GM18519 (cell line): ENCODE measurements around the gene TRABD2B.

Experiments
- ATAC-seq: cut with Tn5 transposase; IDR thresholded peaks from one replicate; pipeline ENCODE4 v1.9.1; 2021; ENCODE audit warnings: mild to moderate bottlenecking, moderate library complexity; ENCODE audit not compliant: unreplicated experiment, low FRiP score

The TRABD2B gene

DNA sequence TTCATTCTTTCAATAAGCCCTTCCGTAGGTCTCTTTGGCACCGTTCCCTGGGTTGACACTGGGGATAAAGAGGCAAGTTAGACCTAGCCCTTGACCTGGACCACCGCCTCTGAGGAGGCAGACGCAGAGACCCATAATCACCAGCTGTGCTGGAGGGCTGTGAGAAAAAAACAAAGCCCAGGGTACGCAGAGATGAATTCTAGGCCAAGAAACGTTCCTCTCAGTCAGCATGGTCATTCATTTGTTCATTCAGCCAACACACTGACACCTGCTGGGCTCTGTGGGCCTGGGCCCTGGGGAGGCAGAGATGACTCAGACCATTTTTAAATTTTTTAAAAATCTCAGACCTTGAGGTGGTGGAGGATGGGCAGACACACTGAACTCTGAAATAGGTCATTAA, 26.3 kb upstream of the TRABD2B start:
- no peak for ATAC-seq

DNA sequence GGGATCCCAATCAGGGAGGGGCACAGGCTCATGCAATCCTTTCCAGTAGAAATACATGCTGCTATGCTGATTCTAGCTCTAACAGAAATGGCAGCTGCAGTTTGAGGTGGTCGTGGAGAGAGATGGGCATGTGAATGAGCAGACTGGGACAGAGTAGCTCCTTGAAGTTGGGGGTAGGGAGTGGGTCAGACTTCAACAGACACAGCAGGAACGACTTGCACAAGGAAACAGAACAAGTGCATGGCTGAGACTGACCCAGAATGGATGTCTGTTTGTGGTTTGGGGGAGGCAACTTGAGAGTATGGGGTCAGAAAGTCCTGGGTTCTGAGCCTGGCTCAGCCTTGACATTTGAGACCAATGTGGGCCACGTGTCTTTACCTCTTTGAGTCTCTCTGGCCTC, 25.1 kb upstream of the TRABD2B start:
- ATAC-seq: no peak

DNA sequence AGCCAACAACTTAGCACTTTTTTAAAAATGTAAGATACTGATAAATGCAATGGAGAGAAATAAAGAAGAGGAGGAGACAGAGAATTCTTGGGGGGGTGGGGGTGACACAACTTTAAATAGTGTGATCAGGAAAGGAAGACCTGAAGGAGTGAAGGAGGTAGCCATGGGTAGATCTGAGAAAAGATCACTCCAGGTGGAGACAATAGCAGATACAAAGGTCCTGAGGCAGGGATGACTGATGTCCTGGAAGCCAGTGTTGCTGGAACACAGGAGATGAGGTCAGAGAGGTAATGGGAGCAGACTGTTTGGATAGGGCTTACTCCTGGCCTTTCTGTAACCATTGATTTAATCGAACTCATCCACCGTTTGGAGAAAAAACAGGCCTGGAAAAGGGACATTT, 24.6 kb upstream of the TRABD2B start:
- ATAC-seq: no peak

DNA sequence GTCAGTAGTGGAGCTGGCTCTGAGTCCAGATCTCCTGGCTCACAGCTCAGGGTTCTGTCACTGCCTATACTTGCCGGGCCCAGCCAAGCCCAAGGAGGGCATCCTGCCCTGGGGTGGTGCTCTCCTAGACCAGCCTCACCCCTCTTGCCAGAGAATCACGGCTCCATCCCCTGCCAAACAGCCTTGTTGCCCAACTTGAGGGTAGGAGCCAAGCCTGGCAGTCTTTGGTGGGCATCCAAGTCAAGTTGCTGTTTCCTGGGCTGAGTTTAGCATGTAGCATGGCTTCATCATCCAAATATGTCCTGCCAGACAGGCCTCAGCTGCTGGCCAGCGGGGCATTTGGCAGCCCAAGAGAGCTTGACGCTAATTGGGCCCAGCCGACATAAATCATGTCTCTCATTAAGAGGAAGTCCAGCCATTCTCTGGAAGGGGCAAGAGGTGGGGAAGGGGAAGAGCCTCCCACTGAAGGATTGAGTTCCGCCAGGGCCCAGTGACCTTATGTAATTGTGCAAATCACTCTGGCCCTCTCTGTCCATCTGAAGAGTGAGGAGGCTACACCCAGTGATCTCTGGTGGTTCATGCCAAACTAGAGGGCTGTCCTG, 22.6 kb upstream of the TRABD2B start:
- no peak for ATAC-seq

DNA sequence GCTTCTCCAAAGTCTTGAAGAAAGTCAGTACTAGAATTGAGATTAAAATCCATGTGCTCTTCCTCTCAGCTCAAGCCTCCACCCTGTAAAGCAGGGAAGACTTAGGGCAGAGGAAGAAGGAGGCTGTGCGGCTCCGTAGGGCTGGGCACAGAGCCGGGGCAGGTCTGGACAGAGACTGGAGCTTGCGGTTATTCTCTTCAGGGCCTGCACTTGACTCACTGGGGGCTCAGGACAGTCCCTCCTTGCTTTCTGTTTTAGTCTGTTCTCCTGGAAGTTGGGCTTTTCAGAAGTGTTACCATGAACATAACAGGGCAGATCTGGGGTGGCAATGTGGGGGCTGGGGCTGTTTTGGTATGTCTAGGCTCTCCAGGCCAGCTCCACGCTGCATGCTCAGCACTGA, 21.6 kb upstream of the TRABD2B start:
- no peak for ATAC-seq

DNA sequence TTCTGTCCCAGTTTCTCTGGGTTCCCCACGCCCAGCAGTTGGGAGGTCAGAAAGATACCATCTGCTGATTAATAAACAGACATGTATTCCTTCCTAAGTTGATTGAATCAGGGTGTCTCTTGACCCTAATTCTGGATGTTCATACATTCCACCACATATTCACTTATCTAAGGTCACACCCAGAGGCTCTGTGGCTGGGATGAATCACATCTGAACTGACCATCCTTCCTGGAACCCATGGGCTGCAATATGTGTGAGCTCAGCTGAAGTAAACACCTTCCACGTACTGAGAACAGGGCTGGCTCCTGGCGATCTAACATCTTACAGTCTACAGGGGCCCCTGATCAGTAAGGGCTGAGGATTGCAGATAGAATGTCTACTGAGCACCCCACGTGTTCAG, 20.5 kb upstream of the TRABD2B start:
- ATAC-seq: no peak

DNA sequence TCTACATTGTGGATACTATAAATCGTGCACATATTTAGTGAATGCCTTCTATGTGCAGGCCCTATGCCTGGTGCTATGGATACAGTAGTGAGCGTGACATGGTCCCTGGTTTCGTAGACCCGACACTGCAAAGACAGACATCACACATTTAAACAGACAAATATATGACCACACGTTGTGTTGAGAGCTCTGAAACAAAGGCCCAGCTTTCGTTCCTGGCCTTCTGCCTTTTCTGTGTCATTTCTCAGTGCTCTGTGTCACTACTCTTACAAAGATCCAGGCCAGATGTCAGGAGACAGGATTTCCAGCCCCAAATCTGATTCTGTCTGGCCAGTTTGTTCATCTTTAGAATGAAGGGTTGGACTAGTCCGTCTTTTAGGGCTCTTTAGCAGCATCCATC, 19.3 kb upstream of the TRABD2B start:
- no peak for ATAC-seq

DNA sequence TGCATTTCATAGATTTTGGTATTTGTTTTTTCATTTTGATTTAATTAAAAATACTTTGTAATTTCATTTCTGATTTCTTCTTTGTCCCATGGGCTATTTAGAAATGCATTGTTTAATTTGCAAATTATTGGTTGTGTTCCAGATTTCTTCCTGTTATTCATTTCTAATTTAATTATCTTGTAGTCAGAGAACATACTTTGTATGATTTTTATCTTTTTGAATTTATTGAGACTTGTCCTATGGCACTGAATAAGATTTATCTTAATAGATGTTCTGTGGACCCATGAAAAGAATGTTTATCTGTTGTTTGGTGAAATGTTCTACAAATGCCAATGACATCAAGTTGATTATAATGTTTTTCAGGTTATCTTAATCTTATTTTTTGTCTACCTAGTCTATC, 16.1 kb upstream of the TRABD2B start:
- no peak for ATAC-seq

DNA sequence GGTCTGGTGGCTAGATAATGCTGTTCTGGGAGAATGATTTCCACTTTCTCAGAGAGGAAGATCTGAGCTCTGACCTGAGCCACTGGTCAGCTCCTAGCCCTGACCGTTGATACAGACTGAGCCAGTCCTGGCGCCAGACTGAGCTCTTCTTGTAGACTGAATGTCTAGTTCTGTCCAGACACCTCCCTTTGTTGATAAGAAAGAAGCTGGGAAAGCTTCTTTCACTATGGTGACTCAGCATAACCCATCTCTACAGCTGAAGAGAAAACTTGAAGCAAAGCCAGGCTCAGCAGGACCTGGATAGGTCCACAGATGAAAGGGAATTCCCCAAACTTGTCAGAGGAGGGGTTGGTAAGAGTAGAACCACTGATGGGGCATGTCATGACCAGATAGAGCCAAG, 9.9 kb upstream of the TRABD2B start:
- no peak for ATAC-seq

DNA sequence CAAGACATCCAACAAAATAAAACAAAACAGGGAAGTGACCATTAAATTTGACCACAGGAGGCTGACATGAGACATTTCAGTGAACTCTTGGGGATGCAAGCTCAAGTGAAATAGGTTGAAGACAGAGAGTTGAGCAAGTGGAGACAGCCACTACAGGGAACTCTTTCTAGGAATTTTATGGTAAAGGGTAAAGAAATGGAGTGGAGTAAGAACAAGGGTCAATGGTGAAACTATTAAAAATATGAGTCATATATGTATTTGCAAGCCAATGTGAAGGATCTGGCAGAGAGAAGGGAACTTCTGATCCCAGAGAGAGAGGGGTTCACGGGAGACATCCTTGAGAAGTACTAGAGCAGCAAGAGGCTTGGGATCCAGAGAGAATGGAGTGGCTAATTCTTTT, 9.1 kb upstream of the TRABD2B start:
- ATAC-seq: no peak

DNA sequence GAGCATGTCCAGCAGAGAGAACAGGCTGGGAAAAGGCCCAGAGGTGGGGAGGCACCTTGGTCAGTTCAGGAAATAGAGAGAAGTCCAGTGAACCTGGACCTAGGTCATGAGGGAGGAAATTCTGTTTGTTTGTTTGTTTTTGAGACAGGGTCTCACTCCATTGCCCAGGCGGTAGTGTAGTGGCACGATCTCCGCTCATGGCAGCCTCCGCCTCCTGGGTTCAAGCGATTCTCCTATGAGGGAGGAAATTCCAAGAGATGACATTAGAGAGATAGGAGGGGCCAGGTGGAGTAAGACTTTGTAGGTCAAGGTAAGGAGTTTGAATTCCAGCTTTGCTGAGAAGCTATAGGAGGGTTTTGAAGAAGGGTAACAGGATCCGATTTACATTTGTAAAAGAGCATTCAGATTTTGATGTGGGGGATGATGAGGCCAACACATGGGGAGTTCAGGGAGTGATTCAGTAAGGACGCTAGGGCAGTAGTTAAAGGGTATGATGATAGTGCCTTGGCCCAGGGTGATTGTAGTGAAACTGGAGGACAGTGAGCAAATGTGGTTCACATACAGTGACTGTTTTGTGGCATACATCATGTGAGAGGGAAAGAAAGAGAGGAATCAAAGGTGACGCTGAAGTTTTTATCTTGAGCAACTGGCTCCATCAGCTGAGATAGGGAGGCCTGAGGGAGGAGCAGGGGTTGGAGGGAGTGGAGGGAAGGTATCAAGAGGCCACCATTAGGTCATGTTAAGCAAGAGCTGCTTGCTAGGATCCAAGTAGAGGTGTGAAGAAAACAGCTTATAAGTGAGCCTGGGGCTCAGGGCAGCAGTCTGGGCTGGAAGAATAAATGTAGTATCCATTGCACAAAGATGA, 8.3 kb upstream of the TRABD2B start:
- ATAC-seq: no peak

DNA sequence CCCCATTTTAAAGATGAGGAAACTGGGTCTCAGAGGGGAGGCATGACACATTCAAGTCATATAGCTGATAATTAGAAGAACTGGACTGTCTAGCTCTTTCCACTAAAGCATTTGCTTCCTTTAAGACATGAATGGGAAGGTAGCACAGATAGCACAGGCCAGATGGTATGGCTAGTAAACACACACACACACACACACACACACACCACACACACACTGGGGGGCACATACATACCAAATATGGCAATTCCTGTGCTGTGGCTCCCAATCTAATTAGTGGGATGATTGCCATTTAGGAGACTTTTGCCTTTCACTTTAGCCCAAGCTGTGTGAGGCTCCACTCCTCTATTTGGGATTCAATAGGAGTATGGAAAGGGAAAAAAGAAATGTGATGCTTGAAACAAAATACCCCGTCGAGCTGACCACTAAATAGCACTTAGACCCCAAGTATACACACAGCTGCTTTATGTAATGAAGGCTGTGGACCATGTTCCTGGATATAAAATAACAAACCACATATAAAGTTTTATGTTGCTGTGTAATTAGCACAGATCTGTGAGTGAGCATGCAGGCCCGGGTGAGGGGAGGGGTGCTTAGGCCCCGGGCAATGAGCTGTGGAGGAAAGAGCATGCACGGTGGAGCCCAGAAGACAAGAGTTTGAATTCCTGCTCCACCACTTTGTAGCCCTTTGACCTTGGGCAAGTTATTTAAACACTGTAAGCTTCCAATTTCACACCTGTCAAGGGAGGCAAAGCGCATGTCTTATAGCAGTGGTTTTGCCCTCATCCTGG, 6.8 kb upstream of the TRABD2B start:
- ATAC-seq: no peak

DNA sequence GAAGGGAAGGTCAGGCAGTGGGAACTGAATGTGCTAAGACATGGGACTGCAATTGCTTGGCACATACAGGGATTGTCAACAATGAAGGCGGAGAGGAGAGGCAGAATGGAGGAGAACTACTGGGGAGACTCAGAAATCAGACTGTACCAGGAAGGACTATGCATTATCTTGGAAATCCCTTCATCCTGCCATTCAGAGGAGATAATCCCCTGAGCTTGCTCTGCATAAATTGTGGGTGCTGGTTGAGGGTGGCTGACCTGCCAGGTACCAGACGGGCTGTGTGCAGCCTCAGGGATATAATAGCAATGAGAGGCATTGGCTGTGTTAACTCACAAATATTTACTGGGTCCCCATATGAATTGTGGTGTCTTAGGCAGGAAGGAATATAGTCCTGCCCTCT, 5.0 kb upstream of the TRABD2B start:
- no peak for ATAC-seq

DNA sequence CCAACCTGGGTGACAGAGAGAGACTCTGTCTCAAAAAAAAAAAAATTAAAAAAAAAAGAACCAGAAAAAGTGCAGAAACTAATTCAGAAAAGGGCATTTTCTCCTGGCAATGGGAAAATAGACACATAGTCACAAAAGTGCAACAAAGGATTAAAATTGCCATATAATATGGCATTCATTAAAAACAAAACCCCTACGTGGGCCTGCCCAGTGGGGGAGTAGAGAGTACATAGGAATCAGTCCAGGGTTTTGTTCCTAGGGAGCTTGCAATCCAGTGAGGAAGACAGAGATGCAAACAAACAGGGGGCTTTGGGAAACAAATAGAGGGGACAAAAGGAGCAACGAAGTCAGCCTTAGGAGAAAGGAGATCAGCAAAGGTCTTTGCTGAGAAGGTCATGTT, 4.5 kb upstream of the TRABD2B start:
- ATAC-seq: no peak

DNA sequence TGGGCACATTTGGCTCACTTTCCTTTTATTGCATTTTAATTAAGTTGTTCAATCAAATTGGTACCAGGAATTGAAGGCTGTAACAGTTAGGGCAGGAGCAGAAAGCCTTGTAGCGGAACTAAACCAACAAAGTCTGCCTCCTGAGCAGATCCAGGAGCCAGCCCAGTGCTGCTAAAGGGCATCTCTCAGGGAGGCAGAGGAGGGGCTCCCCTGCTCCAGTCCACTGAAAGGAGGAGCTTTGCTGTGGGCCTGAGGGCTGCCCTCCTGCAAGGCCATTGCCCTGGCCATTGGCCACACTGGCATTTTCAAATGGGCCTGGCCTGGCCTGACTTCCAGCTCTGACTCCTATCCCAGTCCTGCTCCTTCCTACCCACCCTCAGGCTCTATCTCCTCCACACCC, 3.7 kb upstream of the TRABD2B start:
- ATAC-seq: no peak

DNA sequence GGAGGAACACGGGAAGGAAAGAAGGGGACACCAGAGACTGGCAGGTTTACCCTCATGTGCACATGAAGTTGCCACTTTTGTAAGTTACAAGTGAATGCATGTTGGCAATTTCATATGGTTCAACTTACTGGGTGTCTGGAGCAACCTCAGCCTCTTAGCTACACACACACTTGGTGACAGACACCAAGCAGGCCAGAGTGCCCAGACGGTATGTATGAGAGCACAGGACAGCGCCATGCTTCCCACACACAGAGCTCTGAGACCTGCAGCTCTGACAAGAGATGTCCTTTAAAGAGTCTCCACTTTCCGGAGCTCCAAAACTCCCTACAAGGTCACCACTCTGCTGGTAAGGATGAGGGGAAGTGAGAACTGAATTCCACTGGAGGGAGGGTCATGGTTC, 1.9 kb upstream of the TRABD2B start:
- ATAC-seq: no peak

DNA sequence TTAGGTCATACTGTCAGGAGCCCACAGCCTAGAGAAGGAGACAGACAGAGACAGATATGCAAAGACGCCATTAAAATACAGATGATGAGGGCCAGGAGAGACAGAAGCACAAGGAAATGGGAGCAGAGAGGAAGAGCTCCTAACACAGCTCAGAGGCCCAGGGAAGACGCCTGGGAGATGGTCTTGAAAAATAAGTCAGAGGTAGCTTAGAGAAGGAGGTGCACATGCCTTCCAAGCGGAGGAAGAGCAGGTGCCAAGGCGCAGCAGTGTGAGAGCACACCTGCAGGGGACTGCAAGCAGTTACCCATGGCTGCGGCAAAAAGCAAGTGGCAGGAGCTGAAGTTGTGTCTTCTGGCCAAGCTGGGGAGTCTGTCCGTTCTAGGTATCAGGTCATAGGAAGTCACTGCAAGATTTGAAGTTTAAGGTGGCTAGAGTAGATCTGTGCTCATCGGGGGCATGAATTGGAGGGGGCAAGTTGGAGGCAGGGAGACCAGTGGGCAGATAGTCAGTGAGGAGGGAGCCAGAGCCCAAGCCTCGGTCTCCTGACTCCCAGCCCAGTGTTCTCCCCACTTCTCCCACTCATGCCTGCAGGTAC, 1.3 kb upstream of the TRABD2B start:
- ATAC-seq: no peak

DNA sequence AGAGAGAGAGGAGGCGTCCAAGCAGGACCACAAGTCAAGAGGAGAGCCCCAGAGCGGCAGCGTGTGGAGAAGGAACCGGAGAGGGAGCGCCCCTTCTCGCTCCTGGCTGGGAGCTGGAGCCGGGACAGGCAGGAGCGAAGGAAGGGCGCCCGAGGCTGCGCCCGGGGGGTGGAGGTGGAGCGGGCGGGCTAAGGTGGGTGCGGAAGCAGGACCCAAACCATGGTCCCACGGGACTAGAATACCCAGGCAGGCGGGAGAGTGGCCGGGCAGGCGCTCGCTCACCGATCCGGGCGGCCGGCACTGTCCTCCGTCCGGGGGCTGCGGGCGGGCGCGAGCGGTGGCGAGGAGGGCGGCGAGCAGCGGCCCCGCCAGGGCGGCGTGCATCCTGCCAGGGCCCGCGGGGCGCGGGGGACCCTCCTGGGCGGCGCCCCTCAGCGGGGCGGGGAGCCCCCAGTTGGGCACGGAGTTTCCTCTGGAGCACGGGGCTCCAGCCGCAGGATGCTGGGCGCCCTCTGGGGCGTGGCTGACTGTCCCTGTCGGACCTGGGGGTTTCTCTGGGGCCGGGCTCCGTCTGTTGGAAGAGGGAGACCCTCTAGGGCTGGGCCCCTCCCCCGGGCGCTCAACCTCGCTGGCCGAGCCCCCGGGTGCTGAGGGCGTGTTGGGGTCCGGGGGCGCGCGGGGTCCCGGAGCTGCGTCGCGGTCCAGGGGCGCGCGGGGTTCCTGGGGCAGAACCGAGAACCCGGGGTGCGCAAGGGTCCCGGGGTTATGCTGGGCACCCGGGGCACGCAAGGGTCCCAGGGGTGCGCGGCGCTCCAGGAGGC, 569 bp downstream of the TRABD2B start:
- ATAC-seq: no peak

DNA sequence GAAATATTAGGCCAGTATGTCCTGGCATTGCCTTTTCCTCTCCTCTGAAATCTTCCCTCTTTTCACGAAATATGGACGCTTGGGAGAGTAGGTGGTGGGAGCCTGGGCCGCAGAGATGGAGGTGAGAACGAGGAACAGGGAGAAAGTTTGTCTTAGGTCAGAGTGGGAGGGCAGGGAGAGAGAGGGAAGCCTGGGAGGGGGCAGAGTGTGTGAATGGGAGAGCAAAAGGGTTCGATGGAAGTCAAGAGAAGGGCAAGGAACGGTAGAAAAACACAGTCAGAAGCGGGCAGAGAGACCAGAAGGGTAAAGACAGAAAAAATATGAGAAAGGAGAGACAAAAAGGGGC, 1.2 kb downstream of the TRABD2B start:
- ATAC-seq: no peak

DNA sequence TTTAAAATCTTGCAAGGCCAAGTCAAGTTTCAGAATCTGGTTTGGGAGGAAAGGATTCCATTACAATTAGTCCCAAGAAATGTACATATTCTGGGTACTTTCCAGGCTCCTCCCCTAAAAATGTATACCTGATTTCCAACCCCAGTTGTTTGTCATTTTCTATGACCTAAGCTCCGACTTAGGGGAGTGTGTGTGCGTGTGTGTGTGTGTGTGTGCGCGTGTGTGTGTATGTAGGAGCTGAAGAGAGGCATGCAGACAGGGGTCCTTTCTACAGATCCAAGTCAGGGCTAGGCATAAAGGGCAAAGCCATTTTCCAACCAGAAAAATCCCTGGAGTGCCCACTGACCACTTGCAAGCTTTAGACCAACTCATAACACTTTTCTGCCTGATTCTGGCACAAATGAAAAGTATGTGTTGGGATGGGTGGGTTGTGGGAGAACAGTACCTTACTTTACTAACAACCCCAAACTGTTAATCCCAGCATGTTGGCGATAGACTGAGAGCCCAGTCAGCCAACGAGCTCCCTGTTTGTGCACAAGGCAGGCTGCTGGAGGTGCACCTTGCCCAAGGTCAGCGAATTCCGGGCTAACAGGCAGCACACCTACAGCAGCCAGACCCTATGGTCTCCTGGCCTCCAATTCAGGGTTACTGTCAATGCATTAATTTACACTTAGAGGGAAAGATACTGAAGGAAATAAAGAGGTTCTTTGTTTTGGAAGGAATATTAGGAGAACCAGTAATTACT, 1.7 kb downstream of the TRABD2B start:
- no peak for ATAC-seq
